NCI-H526 (cell line): ENCODE data around the gene TPO.
A peak's percentile ranks its signal among the peaks of the same experiment; 100 is the strongest.
"Not testable (repeated sequence)": the region's sequence is repeated elsewhere in the genome, so short reads cannot be mapped to it uniquely, and the experiment has no call there.

ENCODE experiments used
- DNase-seq, 2 experiments: peaks; one replicate each; lab custom pipeline; 2025; lab: John Stamatoyannopoulos, UW

TPO gene

GRCh38 chr2:1405124-1405523 is 8.1 kb upstream of the TPO start:
- DNase-seq, result no peak

- DNase-seq, result no peak
These were observed 7.3 kb upstream of the TPO start for GRCh38 chr2:1405967-1406366.

GRCh38 chr2:1406434-1406833 is 6.8 kb upstream of the TPO start:
- no peak for DNase-seq

DNA sequence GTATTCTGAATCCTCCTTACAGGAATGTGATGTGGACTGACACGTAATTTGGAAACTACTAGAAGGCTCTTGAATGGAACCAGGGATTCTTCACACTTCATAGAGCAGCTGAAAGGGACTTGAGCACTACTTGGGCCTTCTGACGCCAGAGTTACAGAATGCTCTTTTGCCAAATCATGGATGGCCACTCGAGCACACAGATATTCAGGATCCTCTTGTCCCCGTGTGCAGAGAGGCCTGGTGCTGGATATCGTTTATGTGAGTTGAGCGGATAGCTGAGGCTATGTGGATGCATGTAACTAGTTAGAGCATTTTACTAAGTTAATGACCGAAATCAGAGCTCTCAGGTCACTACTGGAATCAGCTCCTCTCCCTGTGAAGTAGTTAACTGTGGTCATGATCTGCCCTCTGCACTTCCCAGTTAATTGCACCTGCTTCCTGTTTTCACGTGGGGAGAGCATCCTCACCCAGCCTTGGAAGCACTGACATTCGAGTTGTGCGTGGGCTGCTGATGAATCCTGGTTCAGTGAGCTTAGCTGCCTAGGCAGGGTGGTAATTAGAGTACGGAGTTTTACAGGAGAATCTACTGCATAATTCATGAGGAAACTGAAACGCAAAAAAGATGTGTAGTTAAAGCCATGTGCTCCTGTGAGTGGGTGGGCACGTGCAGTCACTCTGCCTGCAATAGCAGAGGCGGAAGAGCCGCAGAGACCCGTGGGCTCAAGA is 5.2 kb upstream of the TPO start:
- DNase-seq, result peak in 1 of 2 experiments; percentile 18

DNA sequence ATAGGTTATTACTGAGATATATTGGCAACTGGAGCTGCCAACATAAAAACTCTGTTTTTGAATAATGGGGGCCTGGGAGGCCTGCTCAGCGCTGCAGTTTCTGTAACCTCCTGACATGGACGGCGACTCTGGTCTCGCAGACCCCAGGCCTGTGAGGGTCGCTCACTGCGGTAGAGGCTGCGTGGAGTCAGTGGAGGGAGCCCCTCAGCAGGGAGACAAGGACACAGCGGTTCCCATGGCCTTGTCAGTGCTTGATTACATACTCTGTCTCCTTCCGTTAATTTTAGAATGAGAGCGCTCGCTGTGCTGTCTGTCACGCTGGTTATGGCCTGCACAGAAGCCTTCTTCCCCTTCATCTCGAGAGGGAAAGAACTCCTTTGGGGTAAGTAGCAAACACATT is 858 bp downstream of the TPO start:
- no peak for DNase-seq

GRCh38 chr2:1414901-1415300 is 1.6 kb downstream of the TPO start:
- DNase-seq, result not testable (repeated sequence)

- no peak for DNase-seq
These were observed 2.2 kb downstream of the TPO start for GRCh38 chr2:1415501-1415900.

DNA sequence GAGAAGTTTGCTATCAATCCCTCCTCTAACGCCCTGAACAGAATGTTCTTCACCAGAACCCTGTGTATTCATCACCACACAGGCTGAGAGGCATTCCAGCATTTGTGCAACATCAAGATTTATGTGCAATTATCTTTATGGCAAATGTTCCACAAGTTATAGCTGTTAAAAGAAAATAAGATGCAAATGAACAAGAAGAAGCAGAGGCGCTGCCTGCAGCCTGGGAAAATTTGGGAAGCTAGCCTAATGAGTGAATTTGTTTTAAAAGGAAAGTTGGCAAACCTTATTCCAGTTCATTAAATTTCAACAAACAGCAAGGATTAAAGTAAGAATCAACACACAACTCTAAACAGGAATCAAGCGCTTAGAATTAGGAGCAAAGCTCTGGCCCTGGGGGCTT is 5.3 kb downstream of the TPO start:
- peak in 1 of 2 experiments; percentile 12 for DNase-seq

DNA sequence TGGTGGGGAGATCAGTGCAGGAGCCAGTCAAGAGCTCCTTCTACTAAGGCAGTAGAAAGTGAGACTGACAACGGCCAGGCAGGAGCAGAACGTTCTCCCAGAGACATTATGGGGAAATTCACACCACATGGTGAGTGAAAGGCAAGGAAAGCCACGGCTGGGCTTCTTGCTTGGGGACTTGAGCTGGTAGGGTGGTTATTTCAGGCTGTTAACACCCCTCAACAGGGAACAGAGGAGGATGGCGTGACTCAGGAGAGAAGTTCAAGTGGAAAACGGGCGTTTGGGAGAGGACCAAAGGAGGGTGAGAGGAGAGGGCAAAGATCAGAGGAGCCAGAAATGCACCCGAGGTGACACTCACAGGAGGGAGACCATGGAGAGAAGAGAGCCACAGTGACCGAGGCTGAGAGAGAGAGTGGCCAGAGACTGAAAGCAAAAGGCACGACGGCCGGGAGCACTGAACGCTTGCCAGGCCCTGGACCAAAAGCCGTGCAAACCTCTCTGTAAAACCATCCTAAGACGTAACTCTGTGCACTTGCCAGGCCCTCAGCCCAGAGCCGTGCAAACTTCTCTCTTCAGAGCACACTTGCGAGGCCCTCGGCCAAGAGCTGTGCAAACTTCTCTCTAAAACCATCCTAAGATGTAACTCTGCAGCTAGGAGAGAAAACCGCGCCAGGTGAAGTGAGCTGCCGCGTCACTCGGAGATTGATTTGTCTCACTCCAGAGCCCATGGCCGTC is 7.7 kb downstream of the TPO start:
- no peak for DNase-seq

DNA sequence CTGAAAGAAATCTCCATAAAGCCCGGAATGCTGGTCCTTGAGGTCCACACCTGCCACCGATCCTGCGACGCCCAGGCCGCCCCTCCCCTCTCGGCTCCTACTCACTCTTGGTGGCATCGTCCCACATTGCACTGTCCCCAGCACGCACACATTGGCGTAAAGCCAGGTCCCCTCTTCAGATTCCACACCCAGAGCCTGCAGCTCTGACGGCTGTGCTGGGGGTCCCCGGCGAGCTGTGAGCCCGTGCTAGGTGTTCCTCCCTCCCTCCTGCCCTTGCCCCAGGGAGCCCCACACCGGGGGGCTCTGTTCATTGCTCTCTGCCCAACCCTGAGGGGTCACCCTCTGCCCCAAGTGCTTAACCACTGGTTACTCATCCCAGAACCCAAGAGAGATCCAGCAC is 8.5 kb downstream of the TPO start:
- DNase-seq, result no peak

- no peak for DNase-seq
These were observed 8.9 kb downstream of the TPO start for GRCh38 chr2:1422131-1422530.

GRCh38 chr2:1422716-1423285 is 9.5 kb downstream of the TPO start:
- DNase-seq, result no peak

DNA sequence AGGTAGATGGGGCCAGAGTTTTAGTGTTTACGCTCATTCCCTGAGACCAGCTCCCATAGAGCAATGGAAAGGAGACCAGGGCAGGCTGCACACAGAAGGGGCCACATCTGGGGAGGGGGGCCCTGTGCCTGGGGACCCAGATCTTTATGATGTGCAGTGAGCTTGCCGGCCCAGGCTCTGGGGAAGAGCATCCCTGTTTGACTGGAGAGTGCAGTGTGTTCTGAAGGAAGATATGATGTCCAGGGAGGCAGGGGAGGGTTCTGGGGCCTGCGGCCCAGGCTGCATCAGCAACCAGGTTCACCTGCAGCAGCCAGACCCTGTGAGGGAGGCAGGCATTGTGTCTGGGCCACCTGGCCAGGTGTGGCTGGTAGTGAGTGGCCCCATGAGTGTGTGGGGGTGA is 13.8 kb downstream of the TPO start:
- DNase-seq, result no peak

- DNase-seq, result no peak
These were observed 16.6 kb downstream of the TPO start for GRCh38 chr2:1429895-1430294.

GRCh38 chr2:1430491-1430890 is 17.2 kb downstream of the TPO start:
- no peak for DNase-seq

GRCh38 chr2:1431886-1432400 is 18.7 kb downstream of the TPO start:
- no peak for DNase-seq

GRCh38 chr2:1432726-1433125 is 19.5 kb downstream of the TPO start:
- no peak for DNase-seq

DNA sequence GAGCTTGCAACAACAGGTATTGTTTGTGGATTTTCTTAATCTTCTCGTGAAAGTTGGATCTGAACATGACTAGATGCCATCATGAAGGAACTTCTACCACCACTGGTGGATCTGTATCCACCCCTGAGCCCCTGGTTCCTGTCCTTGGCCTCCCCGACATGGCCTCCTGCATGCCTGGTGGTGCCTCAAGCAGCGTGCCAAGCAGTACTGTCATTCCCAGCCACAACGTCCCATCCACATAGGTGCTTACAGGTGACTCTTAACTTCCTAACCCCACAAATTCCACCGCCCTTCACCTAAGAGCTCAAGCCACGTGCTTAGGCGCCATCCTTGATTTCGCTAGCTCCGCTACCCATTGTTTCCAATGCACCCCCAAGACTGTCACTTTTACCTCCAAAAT is 23.1 kb downstream of the TPO start:
- DNase-seq, result no peak

GRCh38 chr2:1437101-1437500 is 23.8 kb downstream of the TPO start:
- DNase-seq, result no peak

DNA sequence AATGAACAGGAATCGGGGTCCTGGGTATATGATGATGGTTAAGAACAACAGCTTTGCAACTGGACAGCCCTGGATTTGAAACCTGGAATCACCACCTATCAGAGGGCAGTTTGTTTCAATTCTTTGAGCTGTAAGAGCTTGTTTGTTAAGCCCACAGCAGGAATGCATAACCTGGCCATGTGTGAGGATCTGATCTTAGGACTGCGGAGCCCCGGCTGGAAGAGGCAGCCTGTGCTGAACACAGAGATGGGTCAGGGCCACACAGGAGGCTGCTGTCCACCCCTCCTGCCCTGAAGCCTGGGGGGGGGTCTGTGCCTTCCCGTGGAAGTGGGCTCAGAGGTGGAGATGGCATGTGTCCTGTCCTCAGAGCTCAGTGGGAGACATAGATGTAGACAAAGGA is 24.3 kb downstream of the TPO start:
- no peak for DNase-seq

DNA sequence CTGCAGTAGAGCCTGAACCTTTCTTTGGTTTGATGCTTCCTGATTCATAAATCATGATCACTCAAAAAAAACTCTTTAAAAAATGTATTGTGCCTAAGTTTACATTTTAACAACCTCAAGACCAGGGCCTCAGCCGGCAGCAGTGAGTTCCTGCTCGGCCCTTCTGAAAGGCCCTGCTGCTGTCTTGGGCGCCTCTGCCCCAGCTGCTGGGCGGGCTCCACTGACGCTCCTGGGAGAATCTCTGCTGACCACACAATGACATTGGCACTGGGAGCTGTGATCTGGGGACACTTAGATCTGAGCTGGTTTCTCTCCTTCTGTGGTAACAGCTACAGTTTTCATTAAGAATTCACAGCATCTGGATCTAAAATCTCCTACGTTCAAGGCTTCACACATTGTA is 25.7 kb downstream of the TPO start:
- DNase-seq, result no peak

DNA sequence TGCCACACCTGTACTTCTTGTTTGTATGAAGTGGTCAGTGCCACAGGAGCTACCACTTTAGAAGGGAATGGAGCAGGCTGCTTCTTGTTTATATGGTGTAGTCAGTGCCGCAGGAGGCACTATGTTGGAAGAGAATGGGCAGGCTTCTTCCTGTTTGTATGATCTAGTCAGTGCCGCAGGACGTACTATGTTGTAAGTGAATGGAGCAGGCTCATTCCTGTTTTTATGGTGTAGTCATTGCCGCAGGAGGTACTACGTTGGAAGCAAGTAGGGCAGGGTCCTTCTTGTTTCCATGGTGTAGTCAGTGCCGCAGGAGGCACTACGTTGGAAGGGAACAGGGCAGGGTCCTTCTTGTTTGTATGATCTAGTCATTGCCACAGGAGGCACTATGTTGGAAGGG is 27.3 kb downstream of the TPO start:
- no peak for DNase-seq

- no peak for DNase-seq
These were observed 33.0 kb downstream of the TPO start for GRCh38 chr2:1446301-1446700.
